ENCODE measurements around the gene GPR17. TPM values are rescaled to one million over a fixed set of nuclear protein-coding genes. Genes with fewer than 3 reads are reported as not detected.
A peak's percentile ranks its signal among the peaks of the same experiment; 100 is the strongest.

Gene GPR17
- total and polyA plus RNA-seq, 10 donors, result 0.09 to 1.9 (median 0.24) TPM; not detected in 4

DNA sequence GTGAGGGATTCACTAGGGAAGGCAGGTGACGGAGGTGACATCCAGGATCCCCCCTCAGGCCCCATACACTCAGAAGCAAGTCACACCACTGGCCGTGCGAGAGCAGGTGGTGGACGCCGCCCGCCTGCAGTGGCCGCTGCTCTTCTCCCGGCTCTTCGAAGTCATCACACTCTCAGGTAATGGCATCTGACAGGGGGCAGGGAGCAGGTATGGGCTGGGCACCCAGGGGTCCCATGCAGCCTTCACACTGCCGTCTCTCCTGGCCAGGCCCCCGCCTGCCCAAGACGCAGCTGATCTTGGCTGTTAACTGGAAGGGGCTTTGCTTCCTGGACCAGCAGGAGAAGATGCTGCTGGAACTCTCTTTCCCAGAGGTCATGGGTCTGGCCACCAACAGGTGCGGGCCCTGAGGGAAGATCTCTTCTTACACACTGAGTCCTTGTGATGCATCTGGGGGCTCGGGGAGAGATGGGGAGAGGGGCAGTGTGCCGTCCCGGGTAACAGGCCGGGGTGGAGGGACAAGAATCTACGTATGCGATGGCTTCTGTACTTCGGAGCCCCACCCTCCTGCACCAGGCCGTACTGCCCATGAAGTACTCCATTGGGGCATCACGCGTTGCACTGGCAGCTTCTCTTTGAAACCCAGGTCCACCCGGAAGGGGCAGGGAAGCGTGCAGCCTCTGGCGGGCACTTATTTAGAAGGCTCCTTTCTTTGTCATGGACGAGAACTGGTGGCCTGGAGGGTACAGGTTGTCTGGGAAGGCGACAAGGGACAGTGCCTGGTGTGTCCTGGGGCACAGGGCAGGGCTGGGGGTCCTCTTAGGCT is 18.8 kb upstream of the GPR17 start:
- Histone ChIP-seq H3K36me3 (peaks cover 0 to 63% (median 0%) of the 10 kb centered on the region in 6 donors), H3K9me3 (no peaks in the 10 kb centered on the region), H3K4me1 (peaks cover 17 to 94% (median 44%) of the 10 kb centered on the region in 6 donors), H3K27me3 (replicated peaks in 1 of 7) (no peaks in the 10 kb centered on the region), H3K4me3 (no peak overlapping the region), H3K27ac (no peak overlapping the region)
- 84 to 91% (median 90%) methylated on average over 19 to 28 of the region's 28 CpGs for WGBS, 5 donors
- peak in 2 of 3 donors; percentile 5 to 60 for TF ChIP-seq POLR2AphosphoS5 (IDR thresholded peaks at IDR 0.05)
- TF ChIP-seq, protein P1, sequence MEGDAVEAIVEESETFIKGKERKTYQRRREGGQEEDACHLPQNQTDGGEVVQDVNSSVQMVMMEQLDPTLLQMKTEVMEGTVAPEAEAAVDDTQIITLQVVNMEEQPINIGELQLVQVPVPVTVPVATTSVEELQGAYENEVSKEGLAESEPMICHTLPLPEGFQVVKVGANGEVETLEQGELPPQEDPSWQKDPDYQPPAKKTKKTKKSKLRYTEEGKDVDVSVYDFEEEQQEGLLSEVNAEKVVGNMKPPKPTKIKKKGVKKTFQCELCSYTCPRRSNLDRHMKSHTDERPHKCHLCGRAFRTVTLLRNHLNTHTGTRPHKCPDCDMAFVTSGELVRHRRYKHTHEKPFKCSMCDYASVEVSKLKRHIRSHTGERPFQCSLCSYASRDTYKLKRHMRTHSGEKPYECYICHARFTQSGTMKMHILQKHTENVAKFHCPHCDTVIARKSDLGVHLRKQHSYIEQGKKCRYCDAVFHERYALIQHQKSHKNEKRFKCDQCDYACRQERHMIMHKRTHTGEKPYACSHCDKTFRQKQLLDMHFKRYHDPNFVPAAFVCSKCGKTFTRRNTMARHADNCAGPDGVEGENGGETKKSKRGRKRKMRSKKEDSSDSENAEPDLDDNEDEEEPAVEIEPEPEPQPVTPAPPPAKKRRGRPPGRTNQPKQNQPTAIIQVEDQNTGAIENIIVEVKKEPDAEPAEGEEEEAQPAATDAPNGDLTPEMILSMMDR (IDR thresholded peaks at IDR 0.05 in 8 of 11, conservative IDR thresholded peaks at IDR 0.05 in 3 of 11), result no peak
- peak; percentile 74 for DNase-seq
- intact Hi-C loops (cut with DNase I; ENCODE audit: low total_unique reads), result no loop called here

GRCh38 chr2:127627740-127628571 is 18.0 kb upstream of the GPR17 start:
- intact Hi-C loops (cut with DNase I; ENCODE audit: low total_unique reads), result no loop called here
- peak; percentile 75 for DNase-seq
- Histone ChIP-seq H3K27me3 (replicated peaks in 1 of 7) (no peaks in the 10 kb centered on the region), H3K4me3 (no peak overlapping the region), H3K27ac (no peak overlapping the region), H3K4me1 (peaks cover 24 to 94% (median 48%) of the 10 kb centered on the region in 6 donors), H3K36me3 (peaks cover 0 to 63% (median 0%) of the 10 kb centered on the region in 6 donors), H3K9me3 (no peaks in the 10 kb centered on the region)
- 85 to 93% (median 89%) methylated on average over 9 to 18 of the region's 18 CpGs for WGBS, 5 donors
- peak in 2 of 3 donors; percentile 30 to 56 for TF ChIP-seq POLR2AphosphoS5 (IDR thresholded peaks at IDR 0.05)
- TF ChIP-seq, protein P1 (IDR thresholded peaks at IDR 0.05 in 8 of 11, conservative IDR thresholded peaks at IDR 0.05 in 3 of 11), result no peak

- TF ChIP-seq POLR2A (IDR thresholded peaks at IDR 0.05) (no peak), POLR2AphosphoS5 (IDR thresholded peaks at IDR 0.05) (peak in 2 of 3 donors; percentile 32 to 62)
- Histone ChIP-seq H3K4me1 (peaks cover 35 to 94% (median 57%) of the 10 kb centered on the region in 6 donors), H3K9me3 (no peaks in the 10 kb centered on the region), H3K4me3 (no peak overlapping the region), H3K27ac (peak overlapping the region in 1 of 8 donors; percentile 92), H3K27me3 (replicated peaks in 1 of 7) (no peaks in the 10 kb centered on the region), H3K36me3 (peaks cover 0 to 63% (median 0%) of the 10 kb centered on the region in 6 donors)
- 81 to 89% (median 86%) methylated on average over 10 to 17 of the region's 17 CpGs for WGBS, 5 donors
- intact Hi-C loops (cut with DNase I; ENCODE audit: low total_unique reads), result no loop called here
- peak; percentile 70 for DNase-seq
These were observed 17.0 kb upstream of the GPR17 start for GRCh38 chr2:127628767-127629614.

DNA sequence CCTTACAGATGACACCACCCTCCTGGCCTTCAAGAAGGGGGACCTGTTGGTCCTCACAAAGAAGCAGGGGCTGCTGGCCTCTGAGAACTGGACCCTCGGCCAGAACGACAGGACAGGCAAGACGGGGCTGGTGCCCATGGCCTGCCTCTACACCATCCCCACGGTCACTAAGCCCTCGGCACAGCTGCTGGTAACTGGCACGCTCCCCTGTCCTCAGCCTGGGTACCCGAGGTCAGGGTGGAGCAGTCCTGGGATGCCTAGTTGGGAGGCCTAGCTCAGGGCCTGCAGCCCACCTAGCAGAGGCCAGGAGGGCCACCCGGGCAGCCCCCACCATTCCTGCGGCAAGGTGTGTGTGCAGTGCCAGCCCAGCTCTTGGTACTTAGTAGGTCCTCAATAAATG is 16.3 kb upstream of the GPR17 start:
- Histone ChIP-seq H3K36me3 (peaks cover 0 to 63% (median 0%) of the 10 kb centered on the region in 6 donors), H3K27me3 (replicated peaks in 1 of 7) (no peaks in the 10 kb centered on the region), H3K9me3 (no peaks in the 10 kb centered on the region), H3K4me3 (no peak overlapping the region), H3K4me1 (peaks cover 40 to 94% (median 61%) of the 10 kb centered on the region in 6 donors), H3K27ac (peak overlapping the region in 4 of 8 donors; percentile 92 to 96 (median 93))
- intact Hi-C loops (cut with DNase I; ENCODE audit: low total_unique reads), result no loop called here
- peak; percentile 71 for DNase-seq
- TF ChIP-seq POLR2A (IDR thresholded peaks at IDR 0.05) (no peak), POLR2AphosphoS5 (IDR thresholded peaks at IDR 0.05) (peak in 2 of 3 donors; percentile 37 to 54)
- WGBS, 5 donors, result 83 to 92% (median 88%) methylated on average over 4 to 9 of the region's 9 CpGs

All from spleen (tissue), 11 donors.